Stimulated activated CD4-positive, alpha-beta T cell treated with anti-CD3 and anti-CD28 coated beads, Interleukin-12 subunit alpha, Interleukin-12 subunit beta, amount 100 ng/mL, for 4 hours (primary cell): ENCODE data around the gene CHST9.
"Not testable (repeated sequence)": the region's sequence is repeated elsewhere in the genome, so short reads cannot be mapped to it uniquely, and the experiment has no call there.

Source experiments
- DNase-seq: peaks from one replicate; pipeline ENCODE4 v3.0.0-alpha.2; 2020

The CHST9 gene

GRCh38 chr18:27185025-27185763 lies at the start of gene CHST9:
TSS of gene CHST9 (minus strand) at chr18:27185308. CDS start at chr18:27142809, 42,499 bp downstream.
- DNase-seq = no peak

GRCh38 chr18:27232355-27232754 lies 47.2 kb upstream of the CHST9 start:
- not testable (repeated sequence) for DNase-seq

- not testable (repeated sequence) for DNase-seq
These were observed 46.6 kb upstream of the CHST9 start for GRCh38 chr18:27231671-27232070.

GRCh38 chr18:27231221-27231620 lies 46.1 kb upstream of the CHST9 start:
- not testable (repeated sequence) for DNase-seq

GRCh38 chr18:27227721-27228120 lies 42.6 kb upstream of the CHST9 start:
- no peak for DNase-seq

- no peak for DNase-seq
These were observed 41.5 kb upstream of the CHST9 start for GRCh38 chr18:27226556-27227075.

GRCh38 chr18:27225947-27226481 lies 40.9 kb upstream of the CHST9 start:
- DNase-seq = no peak

GRCh38 chr18:27223526-27224291 lies 38.6 kb upstream of the CHST9 start:
- DNase-seq = no peak

- no peak for DNase-seq
These were observed 29.7 kb upstream of the CHST9 start for GRCh38 chr18:27214831-27215230.

GRCh38 chr18:27213123-27213717 lies 28.1 kb upstream of the CHST9 start:
- DNase-seq = no peak

- no peak for DNase-seq
These were observed 26.5 kb upstream of the CHST9 start for GRCh38 chr18:27211569-27211968.

GRCh38 chr18:27206411-27206810 lies 21.3 kb upstream of the CHST9 start:
- no peak for DNase-seq

- DNase-seq = no peak
These were observed 17.6 kb upstream of the CHST9 start for GRCh38 chr18:27202741-27203140.

- no peak for DNase-seq
These were observed 12.9 kb upstream of the CHST9 start for GRCh38 chr18:27198036-27198435.

GRCh38 chr18:27188309-27188708 lies 3.2 kb upstream of the CHST9 start:
- no peak for DNase-seq

GRCh38 chr18:27185897-27186296 lies 789 bp upstream of the CHST9 start:
- DNase-seq = no peak

GRCh38 chr18:27184115-27185024 lies 738 bp downstream of the CHST9 start:
- no peak for DNase-seq

- DNase-seq = no peak
These were observed 3.4 kb downstream of the CHST9 start for GRCh38 chr18:27181726-27182125.

GRCh38 chr18:27178424-27178823 lies 6.7 kb downstream of the CHST9 start:
- DNase-seq = no peak

- no peak for DNase-seq
These were observed 9.2 kb downstream of the CHST9 start for GRCh38 chr18:27175914-27176313.

- no peak for DNase-seq
These were observed 9.9 kb downstream of the CHST9 start for GRCh38 chr18:27175245-27175644.

- DNase-seq = no peak
These were observed 13.1 kb downstream of the CHST9 start for GRCh38 chr18:27171993-27172392.
